Measurements from ENCODE around the gene PACSIN3. TPM values are rescaled to one million over a fixed set of nuclear protein-coding genes. Genes with fewer than 3 reads are reported as not detected.

PACSIN3 gene
- 10 to 100 TPM; 32.9 to 44.2 TPM for total RNA-seq
- 10 to 100 TPM; 41.1 to 63.1 (median 50.6) TPM for polyA plus RNA-seq (ENCODE audit: insufficient read length in 6 of 6)
- long read RNA-seq, donor 1, transcript PACSIN3-201 (11 exons, 1,843 nt), result major isoform, 5 of 7 reads
- long read RNA-seq, donor 1, partial matches to known transcripts, result 0 of 7 reads
- long read RNA-seq, donor 1, other reads (novel, unspliced or antisense), result 0 of 7 reads
- long read RNA-seq, donor 2, partial matches to known transcripts, result 15 of 18 reads
- long read RNA-seq, donor 2, other reads (novel, unspliced or antisense), result 0 of 18 reads
- long read RNA-seq, donor 3, transcript PACSIN3-201 (11 exons, 1,843 nt), result major isoform, 5 of 19 reads
- long read RNA-seq, donor 3, partial matches to known transcripts, result 14 of 19 reads
- long read RNA-seq, donor 3, other reads (novel, unspliced or antisense), result 0 of 19 reads
- long read RNA-seq, donor 4, transcript PACSIN3-201 (11 exons, 1,843 nt), result major isoform, 14 of 21 reads
- long read RNA-seq, donor 4, partial matches to known transcripts, result 1 of 21 reads
- long read RNA-seq, donor 4, other reads (novel, unspliced or antisense), result 6 of 21 reads
- long read RNA-seq, donor 5, transcript PACSIN3-201 (11 exons, 1,843 nt), result major isoform, 5 of 6 reads
- long read RNA-seq, donor 5, partial matches to known transcripts, result 0 of 6 reads
- long read RNA-seq, donor 5, other reads (novel, unspliced or antisense), result 0 of 6 reads
- long read RNA-seq, donor 6, partial matches to known transcripts, result 0 of 5 reads
- long read RNA-seq, donor 6, other reads (novel, unspliced or antisense), result 0 of 5 reads
- long read RNA-seq, donor 7, transcript PACSIN3-201 (11 exons, 1,843 nt), result major isoform, 7 of 7 reads
- long read RNA-seq, donor 7, partial matches to known transcripts, result 0 of 7 reads
- long read RNA-seq, donor 7, other reads (novel, unspliced or antisense), result 0 of 7 reads
- long read RNA-seq, donor 8, transcript PACSIN3-201 (11 exons, 1,843 nt), result major isoform, 6 of 7 reads
- long read RNA-seq, donor 8, partial matches to known transcripts, result 0 of 7 reads
- long read RNA-seq, donor 8, other reads (novel, unspliced or antisense), result 0 of 7 reads
- long read RNA-seq, donor 9, result 0 reads
- long read RNA-seq, donor 10, transcript PACSIN3-201 (11 exons, 1,843 nt), result major isoform, 9 of 18 reads
- long read RNA-seq, donor 10, partial matches to known transcripts, result 5 of 18 reads
- long read RNA-seq, donor 10, other reads (novel, unspliced or antisense), result 4 of 18 reads
- long read RNA-seq, donor 11, result 0 reads
- long read RNA-seq, donor 12, partial matches to known transcripts, result 0 of 1 reads
- long read RNA-seq, donor 12, other reads (novel, unspliced or antisense), result 0 of 1 reads

- Histone ChIP-seq H3K27me3 (peaks cover 4 to 57% of the 10 kb centered on the region in 2 donors), H3K4me3 (peak within 1 kb of the TSS; percentile 54 to 65), H3K4me1 (peaks cover 18 to 30% of the 10 kb centered on the region in 2 donors), H3K9me3 (no peaks in the 10 kb centered on the region), H3K36me3 (no peaks in the 10 kb centered on the region), H3K27ac (peak within 1 kb of the TSS; percentile 78 to 80)
- intact Hi-C loops (cut with DNase I), result no loop called here
- peak in 3 of 4 donors; percentile 51 to 90 (median 64) for DNase-seq
- ATAC-seq, result peak; percentile 67
- TF ChIP-seq CTCF (IDR thresholded peaks at IDR 0.05), result peak in 1 of 2 donors; percentile 17
Observed at GRCh38 chr11:47186076-47186699, at the start of gene PACSIN3. PACSIN3 (minus strand) TSS chr11:47186434; CDS start chr11:47182727, 3,707 bp downstream.

- ATAC-seq (no peak), DNase-seq (no peak)
- Histone ChIP-seq H3K9me3 (no peaks in the 10 kb centered on the region), H3K4me3 (no peak overlapping the region), H3K4me1 (no peaks in the 10 kb centered on the region), H3K36me3 (peaks cover 0 to 38% of the 10 kb centered on the region in 2 donors), H3K27ac (no peak overlapping the region), H3K27me3 (no peaks in the 10 kb centered on the region)
- TF ChIP-seq CTCF (IDR thresholded peaks at IDR 0.05), result no peak
- intact Hi-C loops (cut with DNase I), result no loop called here
Observed at GRCh38 chr11:47235163-47235562, 48.9 kb upstream of the PACSIN3 start.

GRCh38 chr11:47234669-47235100 is 48.5 kb upstream of the PACSIN3 start:
- H3K27me3 ChIP-seq, result no peaks in the 10 kb centered on the region
- peak in 1 of 4 donors; percentile 48 for DNase-seq
- ATAC-seq, result peak; percentile 76
- H3K9me3 ChIP-seq, result no peaks in the 10 kb centered on the region
- TF ChIP-seq CTCF (IDR thresholded peaks at IDR 0.05), result no peak
- H3K36me3 ChIP-seq, result peaks cover 0 to 36% of the 10 kb centered on the region in 2 donors
- H3K4me3 ChIP-seq, result no peak overlapping the region
- peak overlapping the region in 1 of 2 donors; percentile 21 for H3K27ac ChIP-seq
- intact Hi-C loops (cut with DNase I), result no loop called here
- no peaks in the 10 kb centered on the region for H3K4me1 ChIP-seq

GRCh38 chr11:47233989-47234668 is 47.9 kb upstream of the PACSIN3 start:
- H3K36me3 ChIP-seq, result peaks cover 0 to 36% of the 10 kb centered on the region in 2 donors
- H3K9me3 ChIP-seq, result no peaks in the 10 kb centered on the region
- H3K27me3 ChIP-seq, result no peaks in the 10 kb centered on the region
- H3K4me1 ChIP-seq, result no peaks in the 10 kb centered on the region
- DNase-seq (peak in 1 of 4 donors; percentile 18), ATAC-seq (peak; percentile 81)
- H3K27ac ChIP-seq, result peak overlapping the region in 1 of 2 donors; percentile 21
- intact Hi-C loops (cut with DNase I), result no loop called here
- no peak overlapping the region for H3K4me3 ChIP-seq
- peak in 1 of 2 donors; percentile 12 for TF ChIP-seq CTCF (IDR thresholded peaks at IDR 0.05)
